ENCODE data around the gene NUDT5. TPM values are rescaled to one million over a fixed set of nuclear protein-coding genes. Genes with fewer than 3 reads are reported as not detected.

Gene NUDT5
- total and polyA plus RNA-seq, 2 of the 8 experiments (the other 6 are each of a cell fraction or from before 2014, with no cell fraction given), result 130 to 134 TPM

- no peak overlapping the region for H2BK5ac ChIP-seq (ENCODE audit: low read depth, low read length)
- DNase-seq (ENCODE audit: low read depth in 1 of 2, low spot score in 2 of 2), result no peak
- no peaks in the 10 kb centered on the region for H3K27me3 ChIP-seq (replicated peaks in 1 of 4; ENCODE audit: control insufficient read depth in 3 of 4, extremely low read depth in 1 of 4, insufficient read depth in 3 of 4, low read length in 3 of 4)
- CTCF ChIA-PET (ENCODE audit: partially characterized antibody), result interaction anchor here (1.5 kb wide), 1 partner anchor 14 kb away, joined by 3 read pairs; no protein-coding TSS in a partner anchor
- 94% methylated on average over 4 of the region's 4 CpGs; no CpG with 5 or more reads in 1 of the 2 experiments for WGBS, 2 experiments (ENCODE audit: extremely low coverage in 1 of 2, insufficient coverage in 1 of 2, insufficient read length in 1 of 2, insufficient replicate concordance in 2 of 2, low coverage in 1 of 2, low lambda C conversion rate in 2 of 2, missing lambda C conversion rate in 1 of 2)
- POLR2A ChIA-PET (ENCODE audit: partially characterized antibody), result no interaction called here
- H4K8ac ChIP-seq (ENCODE audit: extremely low read depth, insufficient read depth, low read length), result no peak overlapping the region
- H3K56ac ChIP-seq (replicated peaks; ENCODE audit: insufficient read length, low read depth, low read length), result no peak overlapping the region
- no peak overlapping the region for H3K18ac ChIP-seq (ENCODE audit: extremely low read depth, low read length)
- H4K20me1 ChIP-seq (replicated peaks in 1 of 2; ENCODE audit: control insufficient read depth in 1 of 2, insufficient read depth in 2 of 2, low read length in 2 of 2), result peaks cover 0 to 4% of the 10 kb centered on the region in 2 experiments
- no peak overlapping the region for H3K23ac ChIP-seq (ENCODE audit: insufficient read length)
- no peak overlapping the region for H3K4me3 ChIP-seq (ENCODE audit: extremely low read depth in 1 of 4, insufficient read depth in 2 of 4, low read depth in 3 of 4, low read length in 4 of 4)
- H3K4me2 ChIP-seq (ENCODE audit: insufficient read depth in 1 of 2, low read depth in 2 of 2, low read length in 2 of 2), result no peak overlapping the region
- H2BK20ac ChIP-seq (ENCODE audit: low read length), result no peak overlapping the region
- no peaks in the 10 kb centered on the region for H3K79me2 ChIP-seq (ENCODE audit: control insufficient read depth in 1 of 2, insufficient read depth in 2 of 2, low read length in 2 of 2)
- H2BK15ac ChIP-seq (ENCODE audit: low read length), result no peak overlapping the region
- no peaks in the 10 kb centered on the region for H3K23me2 ChIP-seq (ENCODE audit: low read depth, low read length)
- no peak overlapping the region for H4K91ac ChIP-seq (replicated peaks; ENCODE audit: insufficient read length, low read length)
- no peak overlapping the region for H2AFZ ChIP-seq (ENCODE audit: low read length)
- H4K5ac ChIP-seq (ENCODE audit: insufficient read length, low read depth, low read length), result no peak overlapping the region
- H3K4me1 ChIP-seq (replicated peaks in 1 of 4; ENCODE audit: control insufficient read depth in 3 of 4, insufficient read depth in 4 of 4, low read length in 3 of 4), result no peaks in the 10 kb centered on the region
- no peak overlapping the region for H3K9ac ChIP-seq (replicated peaks in 1 of 4; ENCODE audit: extremely low read depth in 1 of 4, low read depth in 3 of 4, low read length in 3 of 4)
- no peak overlapping the region for H2BK120ac ChIP-seq (replicated peaks; ENCODE audit: low read depth, low read length)
- H3K79me1 ChIP-seq (ENCODE audit: low read depth, low read length), result no peaks in the 10 kb centered on the region
- no peaks in the 10 kb centered on the region for H3K9me3 ChIP-seq (ENCODE audit: insufficient read depth in 2 of 2, low read depth in 1 of 2, low read length in 1 of 2)
- H3K4ac ChIP-seq (replicated peaks; ENCODE audit: insufficient read length, low read depth, low read length), result no peak overlapping the region
- no peak overlapping the region for H3K27ac ChIP-seq (ENCODE audit: low read depth, low read length)
- no peak overlapping the region for H2BK12ac ChIP-seq (ENCODE audit: low read depth, low read length)
- H3K36me3 ChIP-seq (ENCODE audit: control insufficient read depth in 2 of 4, insufficient read depth in 4 of 4, low read length in 3 of 4), result peaks cover 0 to 53% (median 27%) of the 10 kb centered on the region in 4 experiments; a peak in 7 of 8 replicates
- FAIRE-seq, result no peak
- no peak overlapping the region for H3K14ac ChIP-seq (ENCODE audit: insufficient read length)
- H2AK5ac ChIP-seq (ENCODE audit: low read depth, low read length), result no peak overlapping the region
- TF ChIP-seq E2F6 (IDR thresholded peaks at IDR 0.05) (no peak), GTF2F1 (IDR thresholded peaks at IDR 0.05; ENCODE audit: borderline replicate concordance, low read depth, low read length) (no peak)
Measured at GRCh38 chr10:12121673-12122072, 74.0 kb downstream of the NUDT5 start.

All from H1 (cell line).